ENCODE results near the gene OR6C75. TPM values are rescaled to one million over a fixed set of nuclear protein-coding genes. Genes with fewer than 3 reads are reported as not detected.

The OR6C75 gene
- total and polyA plus RNA-seq, 2 of the 4 experiments (the other 2 are of a cell fraction): not detected

- no peak for TF ChIP-seq RFX5 (IDR thresholded peaks at IDR 0.05; ENCODE audit: low read depth, low read length)
- no peak for TF ChIP-seq MAFK (IDR thresholded peaks at IDR 0.05; ENCODE audit: low read depth, low read length)
- no peak for TF ChIP-seq RAD21 (IDR thresholded peaks at IDR 0.05; ENCODE audit: low read length)
- TF ChIP-seq CTCF (conservative IDR thresholded peaks at IDR 0.05; ENCODE audit: low read depth, low read length): no peak
- no peak for TF ChIP-seq FOS (IDR thresholded peaks at IDR 0.05; ENCODE audit: low read depth, low read length)
- no peak for TF ChIP-seq USF2 (IDR thresholded peaks at IDR 0.05; ENCODE audit: low read depth, low read length)
- no peak for TF ChIP-seq POLR2A (IDR thresholded peaks at IDR 0.05; ENCODE audit: low read depth, low read length)
- no peak for TF ChIP-seq ELK1 (IDR thresholded peaks at IDR 0.05; ENCODE audit: borderline replicate concordance, low read depth, low read length)
- no peak for TF ChIP-seq MAZ (IDR thresholded peaks at IDR 0.05; ENCODE audit: borderline replicate concordance, low read depth, low read length)
- TF ChIP-seq RCOR1 (IDR thresholded peaks at IDR 0.05; ENCODE audit: insufficient replicate concordance, low read length): no peak
- no peak for TF ChIP-seq NFE2L2 (IDR thresholded peaks at IDR 0.05; ENCODE audit: low read depth, low read length)
- TF ChIP-seq CHD1 (IDR thresholded peaks at IDR 0.05; ENCODE audit: low read depth, low read length): no peak
- TF ChIP-seq SMC3 (IDR thresholded peaks at IDR 0.05; ENCODE audit: low read depth, low read length): no peak
- no peak for TF ChIP-seq CEBPB (IDR thresholded peaks at IDR 0.05; ENCODE audit: low read depth, low read length)
- dilution Hi-C loops (cut with HindIII; ENCODE audit: low sequenced_read_pairs, unreplicated experiment) (no loop called here), intact Hi-C loops (cut with micrococcal nuclease) (no loop called here), in situ Hi-C loops (cut with MboI; ENCODE audit: low sequenced_read_pairs) (no loop called here)
- Histone ChIP-seq H3K4me1 (ENCODE audit: control insufficient read depth, insufficient read depth, low read length) (no peaks in the 10 kb centered on the region), H3K27ac (ENCODE audit: insufficient read depth, low read length) (no peak overlapping the region), H3K9me3 (ENCODE audit: control insufficient read depth, insufficient read depth, low read length) (no peaks in the 10 kb centered on the region), H4K20me1 (ENCODE audit: insufficient read depth, low read length) (no peaks in the 10 kb centered on the region), H4K91ac (ENCODE audit: insufficient read depth, low read depth, low read length) (no peak overlapping the region), H2AK5ac (ENCODE audit: low read depth, low read length) (no peak overlapping the region), H3K9ac (ENCODE audit: low read depth, low read length) (no peak overlapping the region), H2BK15ac (ENCODE audit: low read depth, low read length) (no peak overlapping the region), H2AFZ (replicated peaks; ENCODE audit: low read length, poor library complexity) (no peak overlapping the region), H4K5ac (ENCODE audit: low read depth, low read length) (no peak overlapping the region), H4K8ac (ENCODE audit: low read depth in 2 of 2, low read length in 2 of 2) (no peak overlapping the region), H3K36me3 (ENCODE audit: control insufficient read depth, insufficient read depth, low read length) (no peaks in the 10 kb centered on the region), H3K14ac (replicated peaks; ENCODE audit: low read depth, low read length) (no peak overlapping the region), H2BK5ac (ENCODE audit: low read depth, low read length, poor library complexity, severe bottlenecking) (no peak overlapping the region), H2AK9ac (replicated peaks; ENCODE audit: low read depth, low read length, poor library complexity) (no peak overlapping the region), H3K4me3 (ENCODE audit: insufficient read depth, low read depth, low read length) (no peak overlapping the region), H2BK120ac (ENCODE audit: low read depth, low read length) (no peak overlapping the region), H3K4ac (ENCODE audit: low read depth, low read length) (no peak overlapping the region), H3K4me2 (ENCODE audit: low read depth, low read length) (no peak overlapping the region), H3K27me3 (ENCODE audit: control insufficient read depth, insufficient read depth, low read length) (no peaks in the 10 kb centered on the region), H2BK20ac (ENCODE audit: low read depth, low read length) (no peak overlapping the region), H3K79me1 (ENCODE audit: low read depth in 1 of 2, low read length in 2 of 2) (no peaks in the 10 kb centered on the region), H3K18ac (ENCODE audit: low read depth, low read length) (no peak overlapping the region), H3K23ac (ENCODE audit: low read depth, low read length) (no peak overlapping the region), H3K56ac (ENCODE audit: extremely low read depth, insufficient read depth, low read length) (no peak overlapping the region), H3K9me1 (ENCODE audit: insufficient read depth, low read length) (no peaks in the 10 kb centered on the region)
- CTCF ChIA-PET: no interaction called here
- POLR2A ChIA-PET (ENCODE audit: unreplicated experiment): no interaction called here
- BruUV-seq (replicated peaks): no TSS peak
- DNase-seq: no peak
- ATAC-seq (ENCODE audit: low read depth): no peak
- WGBS, 2 experiments (ENCODE audit: extremely low coverage in 2 of 2, insufficient read length in 1 of 2): no CpG with 5 or more reads among the region's 4 CpGs
These were observed 9.7 kb downstream of the OR6C75 start for GRCh38 chr12:55372521-55372920.

All from IMR-90 (cell line).